Activated naive CD8-positive, alpha-beta T cell treated with anti-CD3 and anti-CD28 coated beads, Interleukin-2, amount 50 U/mL, for 16 hours (primary cell): ENCODE data around the gene RNF5.
"Not testable (repeated sequence)": the region's sequence is repeated elsewhere in the genome, so short reads cannot be mapped to it uniquely, and the experiment has no call there.

Source experiments
- DNase-seq: peaks from one replicate; pipeline ENCODE4 v3.0.0-alpha.2; 2020; ENCODE audit warnings: low read depth, low spot score

The RNF5 gene

DNA sequence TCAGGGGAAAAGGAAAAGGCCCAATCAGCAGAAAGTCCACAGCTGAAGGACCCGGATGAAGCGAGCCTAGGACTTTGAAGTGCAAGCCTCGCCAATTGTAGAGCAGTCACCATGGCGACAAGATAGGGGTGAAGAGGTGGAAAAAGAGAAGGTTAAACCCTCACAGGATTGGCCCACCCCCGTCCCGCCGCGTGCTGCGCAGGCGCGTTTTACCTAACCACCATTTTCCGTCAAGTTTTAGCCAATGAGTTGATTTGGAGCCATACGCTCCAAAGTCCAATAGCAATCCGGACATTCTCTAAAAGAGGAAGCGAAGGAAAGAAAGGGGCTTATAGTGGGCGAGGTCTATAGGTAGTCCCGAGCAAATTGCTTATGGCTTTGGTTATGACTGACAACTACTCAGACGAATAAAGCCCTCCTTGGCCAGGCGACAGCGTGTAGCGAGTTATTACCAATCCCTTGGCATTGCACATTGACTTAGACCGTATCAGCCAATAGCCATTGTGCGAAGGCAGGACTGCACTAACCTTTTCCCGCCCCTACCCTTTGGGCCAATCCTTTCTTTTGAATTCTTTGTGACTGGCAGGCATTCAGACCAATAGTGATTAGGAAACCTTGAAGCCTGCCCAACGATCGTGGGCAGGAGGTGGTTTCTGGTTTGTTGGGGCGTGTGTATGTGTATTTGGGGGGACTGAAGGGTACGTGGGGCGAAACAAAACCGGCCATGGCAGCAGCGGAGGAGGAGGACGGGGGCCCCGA is at the start of gene RNF5:
TSS of gene RNF5 (plus strand) at position 618 of the 759 bp plus-strand sequence. CDS start at position 725, 107 bp downstream.
- DNase-seq: peak; percentile 84

GRCh38 chr6:32128751-32129296 is 49.4 kb upstream of the RNF5 start:
- no peak for DNase-seq

DNA sequence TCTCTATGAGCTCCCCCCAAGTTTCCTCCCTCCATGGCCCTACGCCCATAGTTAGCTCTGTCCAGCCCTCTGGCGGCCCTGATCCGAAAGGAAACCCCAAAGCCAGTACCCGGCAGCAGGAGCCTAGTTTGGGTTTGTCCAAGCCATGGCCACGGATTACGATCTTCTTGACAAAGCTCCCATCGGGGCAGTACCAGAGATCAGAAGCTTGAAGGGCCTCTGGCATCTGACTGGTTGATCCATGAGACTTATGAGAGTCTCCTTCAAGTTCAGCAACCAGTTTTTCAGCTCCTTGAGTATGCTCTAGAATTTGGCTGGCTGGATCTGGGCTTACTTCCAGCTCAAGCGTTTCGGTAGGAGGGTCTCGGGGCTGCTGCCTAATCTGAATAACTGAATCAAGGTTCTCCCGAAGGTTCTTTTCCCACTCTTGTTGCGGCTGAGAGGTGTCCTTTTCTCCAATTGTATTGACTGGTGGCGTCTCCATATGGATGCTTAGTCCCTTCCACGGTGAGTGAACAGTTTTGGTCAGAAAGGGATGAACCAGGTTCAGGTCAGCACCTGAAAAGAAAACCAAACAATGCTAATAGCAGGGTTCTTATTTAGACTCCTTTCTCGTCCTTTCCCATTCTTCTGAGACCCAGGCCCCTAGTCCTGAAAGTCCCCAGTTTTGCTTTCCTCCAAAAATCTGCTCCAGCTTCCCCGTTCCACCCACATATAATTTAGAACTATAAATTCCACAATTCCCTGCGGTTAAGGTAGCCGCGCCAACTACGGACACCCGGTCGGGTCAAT is 48.7 kb upstream of the RNF5 start:
- DNase-seq: no peak

GRCh38 chr6:32131439-32131948 is 46.7 kb upstream of the RNF5 start:
- no peak for DNase-seq

GRCh38 chr6:32132110-32132509 is 46.1 kb upstream of the RNF5 start:
- DNase-seq: no peak

- no peak for DNase-seq
Observed at GRCh38 chr6:32133786-32134185, 44.4 kb upstream of the RNF5 start.

- no peak for DNase-seq
Observed at GRCh38 chr6:32137454-32137853, 40.8 kb upstream of the RNF5 start.

GRCh38 chr6:32139590-32139989 is 38.6 kb upstream of the RNF5 start:
- no peak for DNase-seq

DNA sequence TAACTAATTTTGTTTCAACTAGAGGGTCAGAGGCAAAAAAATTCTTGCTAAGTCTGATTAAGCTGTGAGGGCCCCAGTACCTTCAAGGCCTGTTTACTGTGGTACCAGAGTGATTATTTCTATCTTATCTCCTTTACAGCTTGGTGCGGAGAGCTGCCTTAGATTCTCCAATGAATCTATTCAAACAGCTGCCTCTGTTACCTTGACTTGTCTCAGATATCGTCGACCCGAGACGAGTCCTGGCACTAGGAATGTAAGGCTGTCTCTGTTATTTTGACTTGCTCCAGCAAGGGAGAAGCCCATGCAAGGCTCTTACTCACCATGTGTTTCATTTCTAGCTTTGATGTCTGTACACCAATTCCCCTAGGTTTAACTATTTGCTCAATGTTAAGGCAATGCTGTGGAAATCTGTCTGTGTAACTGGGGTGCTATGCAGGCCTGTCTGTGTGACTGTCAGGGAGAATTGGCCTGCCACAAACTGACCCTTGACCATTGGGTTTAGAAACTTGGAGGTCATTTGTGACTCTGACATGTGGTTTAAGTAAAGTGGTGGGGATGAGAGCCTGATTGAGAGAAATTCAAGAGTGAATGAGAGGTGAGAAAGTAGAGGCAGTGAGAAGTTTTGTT is 37.7 kb upstream of the RNF5 start:
- DNase-seq: no peak

DNA sequence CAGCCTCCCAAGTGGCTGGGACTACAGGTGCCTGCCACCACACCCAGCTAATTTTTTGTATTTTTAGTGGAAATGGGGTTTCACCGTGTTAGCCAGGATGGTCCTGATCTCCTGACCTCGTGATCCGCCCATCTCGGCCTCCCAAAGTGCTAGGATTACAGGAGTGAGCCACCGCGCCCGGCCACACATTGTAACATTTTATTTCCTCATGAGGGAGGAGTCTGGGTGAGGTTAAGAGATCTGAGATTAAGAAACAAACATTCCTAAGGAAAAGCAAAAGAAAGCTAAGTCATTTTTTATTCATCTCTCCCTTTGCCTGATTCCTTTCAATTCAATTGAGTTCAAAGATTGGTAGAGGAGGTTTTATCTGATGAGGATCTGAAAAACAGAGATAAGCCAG is 34.0 kb upstream of the RNF5 start:
- DNase-seq: not testable (repeated sequence)

DNA sequence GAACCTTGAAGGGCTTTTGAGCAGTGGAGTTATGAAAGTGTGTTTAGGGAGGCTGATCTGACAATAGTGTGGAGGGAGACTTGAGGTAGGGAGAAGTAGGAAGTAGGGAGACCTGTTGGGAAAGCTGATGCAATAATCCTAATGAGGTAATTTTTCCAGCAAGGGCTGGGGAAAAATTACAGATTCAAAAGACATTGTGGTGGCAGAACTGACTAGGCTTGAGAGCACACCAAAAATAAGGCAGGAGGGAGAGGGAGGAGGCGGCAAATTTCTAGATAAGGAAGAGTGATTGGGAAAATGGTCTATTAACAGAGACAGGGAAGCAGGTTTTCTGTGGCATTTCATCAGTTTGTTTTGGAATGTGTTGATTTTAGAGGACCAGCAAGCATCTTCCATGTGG is 31.9 kb upstream of the RNF5 start:
- no peak for DNase-seq

GRCh38 chr6:32146687-32147086 is 31.5 kb upstream of the RNF5 start:
- no peak for DNase-seq

DNA sequence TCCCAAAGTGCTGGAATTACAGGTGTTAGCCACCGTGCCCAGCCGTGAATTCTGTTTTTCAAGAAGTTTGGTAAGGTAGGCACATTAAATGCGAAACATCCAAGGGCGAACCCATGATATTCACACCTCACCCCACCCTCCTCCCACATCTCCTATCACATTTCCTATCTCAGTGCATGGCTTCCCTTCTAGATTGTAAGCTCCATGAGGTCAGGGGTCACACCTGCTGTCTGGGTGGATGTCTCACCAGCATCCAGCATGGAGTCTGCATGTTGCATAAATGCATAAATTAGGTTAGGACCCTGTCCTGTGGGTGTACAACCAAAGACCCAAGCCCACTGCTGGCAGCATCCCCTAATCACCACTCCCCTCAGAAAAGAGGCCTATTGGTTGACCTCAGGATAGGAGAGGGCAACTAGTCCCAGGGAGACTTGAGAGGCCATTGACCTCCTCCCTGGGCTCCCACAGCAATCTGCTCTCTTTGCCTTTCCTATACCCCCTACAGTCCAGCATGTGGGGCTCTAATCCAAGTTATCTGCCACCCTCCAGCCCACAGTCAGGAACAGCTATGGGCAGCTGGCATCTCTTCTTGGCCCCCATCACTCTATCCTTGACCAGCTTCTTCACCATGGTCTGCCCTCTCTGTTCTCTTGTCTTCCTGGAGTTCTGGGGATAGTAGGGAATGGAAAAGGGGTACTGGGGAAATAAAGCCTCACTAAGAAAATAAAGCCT is 30.6 kb upstream of the RNF5 start:
- DNase-seq: no peak

- DNase-seq: peak; percentile 43
Observed at GRCh38 chr6:32148289-32149091, 29.7 kb upstream of the RNF5 start.

- DNase-seq: no peak
Observed at GRCh38 chr6:32149092-32149755, 29.0 kb upstream of the RNF5 start.

DNA sequence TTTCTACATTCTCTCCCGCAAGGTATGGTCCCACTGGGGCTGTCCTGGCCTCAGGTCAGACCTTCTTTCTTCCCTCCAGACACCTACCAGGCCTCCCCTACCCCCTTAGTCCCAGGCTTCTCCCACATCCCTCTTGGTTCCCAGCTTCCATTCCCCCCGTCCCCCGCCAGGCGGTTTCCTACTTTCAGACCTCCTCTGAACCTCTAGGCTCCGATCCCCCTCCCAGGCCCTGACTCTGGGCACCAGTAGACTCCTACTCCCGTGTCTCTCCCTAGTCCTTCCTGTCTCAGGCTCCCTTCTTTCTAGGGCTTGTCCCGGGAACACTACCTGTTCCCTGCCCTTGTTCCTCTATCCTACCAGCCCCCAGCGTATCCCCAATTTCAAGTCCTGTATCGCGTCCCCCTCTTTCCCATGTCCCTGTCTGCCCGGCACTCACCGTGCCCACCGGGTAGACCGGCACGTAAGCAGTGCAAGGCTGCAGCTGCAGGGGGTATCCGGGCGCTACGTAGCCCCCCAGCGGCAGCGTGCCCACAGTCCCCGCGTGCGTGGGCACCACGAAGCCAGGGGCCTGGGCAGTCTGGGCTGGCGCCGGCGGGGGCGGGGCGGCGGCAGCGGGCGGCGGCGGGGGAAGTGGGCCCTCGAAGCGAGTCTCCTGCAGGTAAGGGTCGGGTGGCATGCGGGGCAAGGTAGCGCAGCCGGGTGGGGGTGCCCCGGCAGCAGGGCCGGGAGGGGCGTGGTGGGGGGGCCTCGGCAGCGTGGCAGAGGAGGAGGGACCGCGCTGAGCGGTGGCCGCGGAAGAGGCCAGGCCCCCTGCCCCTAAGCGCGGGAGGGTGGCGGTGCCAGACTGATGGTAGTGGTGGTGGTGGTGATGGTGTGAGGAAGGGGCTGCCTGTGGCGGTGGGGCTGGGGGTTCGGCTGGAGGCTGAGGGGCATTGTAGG is 28.0 kb upstream of the RNF5 start:
- no peak for DNase-seq

DNA sequence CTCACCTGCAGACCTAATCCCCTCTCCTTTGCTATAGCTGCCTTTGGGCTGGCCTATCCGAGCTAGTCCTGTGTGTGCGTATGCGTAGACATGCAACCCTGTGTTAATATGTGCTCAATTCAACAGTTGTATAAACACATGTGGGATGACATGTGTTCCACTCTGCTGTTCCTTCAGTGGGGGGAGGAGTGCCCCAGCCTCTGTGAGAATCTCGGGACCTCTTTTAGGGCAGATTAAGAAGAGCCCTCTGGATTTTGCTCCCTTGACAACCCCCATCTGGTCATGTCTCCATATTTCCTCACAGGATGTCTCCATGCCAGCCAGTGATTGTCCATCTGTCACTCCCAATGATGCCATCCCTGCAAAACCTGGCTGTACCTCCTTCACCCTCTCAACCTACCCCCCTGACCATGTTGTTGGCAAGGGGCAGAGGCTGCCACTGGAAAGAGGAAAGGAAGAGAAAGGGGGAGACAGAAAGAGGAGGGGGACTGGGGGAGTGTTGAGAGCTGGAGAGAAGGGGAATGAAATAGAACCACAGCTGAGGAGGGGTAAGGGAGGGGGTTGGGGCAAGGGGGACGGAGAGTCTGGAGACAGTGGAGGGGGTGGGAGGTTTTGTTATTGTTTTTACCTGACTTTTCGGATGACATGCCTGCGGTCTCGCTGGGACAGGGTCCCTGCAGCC is 26.9 kb upstream of the RNF5 start:
- no peak for DNase-seq
